OCI-LY7 (cell line): ENCODE measurements around the gene HAUS1. TPM values are rescaled to one million over a fixed set of nuclear protein-coding genes. Genes with fewer than 3 reads are reported as not detected.
"Not testable (repeated sequence)": the region's sequence is repeated elsewhere in the genome, so short reads cannot be mapped to it uniquely, and the experiment has no call there.

Experiments
- BruUV-seq: library from RNA; stranded (reverse); fragments of 400-500 nt; replicated peaks from 2 replicates; lab custom pipeline; 2021; lab: Mats Ljungman, UMichigan
- CTCF ChIA-PET: fragments of 300-600 bp; sonication (Branson Sonifier 250); formaldehyde crosslinking; loops from one replicate; lab custom pipeline; 2022; ENCODE audit warnings: antibody characterized with exemption; ENCODE audit not compliant: unreplicated experiment; lab: Charles Lee
- POLR2A ChIA-PET: fragments of 300-600 bp; sonication (Branson Sonifier 250); formaldehyde crosslinking; loops from one replicate; lab custom pipeline; 2022; ENCODE audit warnings: antibody characterized with exemption; lab: Charles Lee
- DNase-seq: peaks from one replicate; pipeline ENCODE4 v3.0.0-alpha.2; 2015; ENCODE audit warnings: low spot score
- H2AFZ ChIP-seq: fragments of 200-600 bp; sonication (generic), shearing (Covaris generic); 2 replicates; pipeline ENCODE4 v1.6.1; 2014; ENCODE audit warnings: mild to moderate bottlenecking, antibody characterized with exemption, low read length, moderate library complexity
- H3K27ac ChIP-seq: fragments of 200-600 bp; sonication (generic); 2 replicates; pipeline ENCODE4 v1.5.1; 2014; ENCODE audit warnings: mixed run types, low read depth, mild to moderate bottlenecking, moderate library complexity, low read length, inconsistent platforms; ENCODE audit not compliant: poor library complexity, severe bottlenecking
- H3K36me3 ChIP-seq: fragments of 200-600 bp; sonication (generic); 2 replicates; pipeline ENCODE4 v1.6.1; 2014; ENCODE audit warnings: mild to moderate bottlenecking, antibody characterized with exemption, low read length, moderate library complexity, mixed read lengths; ENCODE audit not compliant: insufficient read depth
- H3K4me1 ChIP-seq: fragments of 200-600 bp; sonication (generic); 2 replicates; pipeline ENCODE4 v1.5.1; 2014; ENCODE audit warnings: mild to moderate bottlenecking, low read length; ENCODE audit not compliant: insufficient read depth, poor library complexity, severe bottlenecking
- H3K4me2 ChIP-seq: fragments of 200-600 bp; sonication (generic); 2 replicates; pipeline ENCODE4 v1.6.1; 2014; ENCODE audit warnings: mild to moderate bottlenecking, low read length
- H3K4me3 ChIP-seq: fragments of 200-600 bp; sonication (generic); 2 replicates; pipeline ENCODE4 v1.5.1; 2014; ENCODE audit warnings: mild to moderate bottlenecking, low read depth, low read length; ENCODE audit not compliant: poor library complexity, severe bottlenecking
- H3K79me2 ChIP-seq: fragments of 200-600 bp; sonication (generic); 2 replicates; pipeline ENCODE4 v1.6.1; 2016; ENCODE audit warnings: low read depth, mild to moderate bottlenecking, low read length, moderate library complexity, mixed read lengths; ENCODE audit not compliant: insufficient read depth
- H3K9me2 ChIP-seq: fragments of 200-600 bp; sonication (generic); 2 replicates; pipeline ENCODE4 v1.6.1; 2016; ENCODE audit warnings: mild to moderate bottlenecking, low read length, mixed read lengths; ENCODE audit not compliant: insufficient read depth
- H3K9me3 ChIP-seq: fragments of 200-600 bp; sonication (generic); 2 replicates; pipeline ENCODE4 v1.6.1; 2014; ENCODE audit warnings: mild to moderate bottlenecking, mixed run types, low read length, mixed read lengths
- H4K20me1 ChIP-seq: fragments of 200-600 bp; sonication (generic); 2 replicates; pipeline ENCODE4 v1.6.1; 2014; ENCODE audit warnings: mild to moderate bottlenecking, antibody characterized with exemption, low read length, moderate library complexity, mixed read lengths; ENCODE audit not compliant: insufficient read depth
- CTCF ChIP-seq: fragments of 200-600 bp; sonication (generic); conservative IDR thresholded peaks from 2 replicates; pipeline ENCODE4 v1.5.1; 2014; ENCODE audit warnings: mild to moderate bottlenecking, antibody characterized with exemption, low read length, moderate library complexity, mixed read lengths
- EZH2phosphoT487 ChIP-seq: fragments of 200-600 bp; sonication (generic); IDR thresholded peaks from 2 replicates; pipeline ENCODE4 v1.6.1; 2018; ENCODE audit warnings: low read depth, borderline replicate concordance, mild to moderate bottlenecking, mixed run types, antibody characterized with exemption, low read length, moderate library complexity, mixed read lengths
- intact Hi-C: fragments of 100-400 bp; cut with micrococcal nuclease; formaldehyde crosslinking; loops from one replicate; pipeline ENCODE4 v1.10.0; 2022; ENCODE audit not compliant: unreplicated experiment
- total RNA-seq, 2 experiments: library from RNA; depleted of rRNA in 1 of 2; stranded (reverse); fragments of >200 nt in 1 of 2; shearing (Covaris generic) in 1 of 2; gene quantifications; 2 replicates each; pipeline ENCODE4 v1.2.3, GENCODE V29; 2014 to 2022

The HAUS1 gene
- total RNA-seq, 2 experiments from 2014 or later, result 24.8 to 38.4 TPM

- TF ChIP-seq EZH2phosphoT487 (no peak), CTCF (no peak)
- Histone ChIP-seq H3K79me2 (peaks cover 9% of the 10 kb centered on the region; the same call in 1 of the 2 replicates), H3K4me1 (no peaks in the 10 kb centered on the region), H3K4me2 (no peak overlapping the region), H3K4me3 (no peak overlapping the region), H3K9me3 (no peaks in the 10 kb centered on the region), H2AFZ (no peak overlapping the region), H3K36me3 (peaks cover 28% of the 10 kb centered on the region), H3K9me2 (no peaks in the 10 kb centered on the region), H3K27ac (no peak overlapping the region), H4K20me1 (no peaks in the 10 kb centered on the region)
- DNase-seq, result no peak
- ChIA-PET POLR2A (interaction anchor here (0.6 to 0.7 kb wide), 3 partner anchors 66 to 142 kb away, joined by 3 to 8 read pairs (median 4); no protein-coding TSS in a partner anchor), CTCF (no interaction called here)
- intact Hi-C loops, result loop anchor here (10.0 kb wide), 1 partner anchor 65 kb away; a partner anchor contains a TSS
- no TSS peak for BruUV-seq
These were observed 5.2 kb downstream of the HAUS1 start for GRCh38 chr18:46109386-46109785.

- H3K79me2 ChIP-seq, result peaks cover under 1% of the 10 kb centered on the region; the same call in 1 of the 2 replicates
- H3K36me3 ChIP-seq, result peaks cover 38% of the 10 kb centered on the region
- ChIA-PET CTCF (no interaction called here), POLR2A (interaction anchor here (0.6 to 0.7 kb wide), 2 partner anchors 30 to 65 kb away, joined by 5 to 8 read pairs; no protein-coding TSS in a partner anchor)
- no TSS peak for BruUV-seq
- H3K27ac ChIP-seq, result no peak overlapping the region
- TF ChIP-seq CTCF, result no peak
- no peak for TF ChIP-seq EZH2phosphoT487
- no peaks in the 10 kb centered on the region for H3K9me2 ChIP-seq
- no peaks in the 10 kb centered on the region for H4K20me1 ChIP-seq
- intact Hi-C loops, result no loop called here
- H3K9me3 ChIP-seq, result no peaks in the 10 kb centered on the region
- H2AFZ ChIP-seq, result no peak overlapping the region
- no peak for DNase-seq
- no peaks in the 10 kb centered on the region for H3K4me1 ChIP-seq
- H3K4me3 ChIP-seq, result no peak overlapping the region
- no peak overlapping the region for H3K4me2 ChIP-seq
These were observed 6.2 kb downstream of the HAUS1 start for GRCh38 chr18:46110406-46110805.

GRCh38 chr18:46113751-46114150 lies 9.6 kb downstream of the HAUS1 start:
- Histone ChIP-seq H3K9me3 (no peaks in the 10 kb centered on the region), H2AFZ (no peak overlapping the region), H3K4me2 (no peak overlapping the region), H3K79me2 (no peaks in the 10 kb centered on the region), H3K27ac (no peak overlapping the region), H3K4me1 (no peaks in the 10 kb centered on the region), H4K20me1 (no peaks in the 10 kb centered on the region), H3K36me3 (peaks cover 39% of the 10 kb centered on the region), H3K4me3 (no peak overlapping the region), H3K9me2 (no peaks in the 10 kb centered on the region)
- no TSS peak for BruUV-seq
- no peak for TF ChIP-seq CTCF
- TF ChIP-seq EZH2phosphoT487, result no peak
- DNase-seq, result no peak
- ChIA-PET CTCF (no interaction called here), POLR2A (no interaction called here)
- intact Hi-C loops, result no loop called here

- H2AFZ ChIP-seq, result not testable (repeated sequence)
These were observed 22.4 kb downstream of the HAUS1 start for GRCh38 chr18:46126625-46127024.

More at GRCh38 chr18:46126625-46127024, 22.4 kb downstream of the HAUS1 start:
- H3K79me2 ChIP-seq, H3K4me3 ChIP-seq, BruUV-seq, CTCF ChIA-PET, H3K4me1 ChIP-seq, DNase-seq, H3K4me2 ChIP-seq, H4K20me1 ChIP-seq, H3K9me3 ChIP-seq, intact Hi-C loops, H3K9me2 ChIP-seq, H3K27ac ChIP-seq: not testable (repeated sequence)
- POLR2A ChIA-PET, result interaction anchor here (0.7 kb wide), 2 partner anchors 8 to 22 kb away, joined by 3 read pairs; no protein-coding TSS in a partner anchor
- H3K36me3 ChIP-seq, result peaks cover 47% of the 10 kb centered on the region
